HCT116 (cell line): Measurements from ENCODE around the gene DHX30. TPM values are rescaled to one million over a fixed set of nuclear protein-coding genes. Genes with fewer than 3 reads are reported as not detected.

Experiments used
- ATAC-seq: fragments of 200-7000 bp; cut with Tn5 transposase; 2 replicates; pipeline ENCODE4 v1.9.1; 2020; ENCODE audit warnings: mild to moderate bottlenecking, moderate library complexity
- BruUV-seq: library from RNA; stranded (reverse); fragments of 400-500 nt; replicated peaks from 2 replicates; lab custom pipeline; 2021; lab: Mats Ljungman, UMichigan
- CTCF ChIA-PET: fragments of 300-600 bp; sonication (Branson Sonifier 250); formaldehyde crosslinking; loops from one replicate; lab custom pipeline; 2021; ENCODE audit warnings: antibody characterized with exemption; lab: Charles Lee
- POLR2A ChIA-PET: fragments of 300-600, 350-600 bp; sonication (Branson Sonifier 250); formaldehyde crosslinking; loops from one replicate; lab custom pipeline; 2021; ENCODE audit warnings: antibody characterized with exemption; lab: Charles Lee
- RAD21 ChIA-PET, 2 experiments: fragments of 300-600 bp; sonication (Branson Sonifier 250); formaldehyde crosslinking; loops; one replicate each; lab custom pipeline; 2023; ENCODE audit warnings: low total read pairs in 2 of 2; ENCODE audit not compliant: uncharacterized antibody in 2 of 2, unreplicated experiment in 2 of 2, low non-redundant PET in 1 of 2; lab: Charles Lee
- DNase-seq: peaks from one replicate; pipeline ENCODE4 v3.0.0-alpha.2; 2010; ENCODE audit warnings: low read depth, low spot score
- H2AFZ ChIP-seq: fragments of 200-600 bp; shearing (Covaris generic), sonication (generic); 2 replicates; pipeline ENCODE4 v1.6.1; 2017; ENCODE audit warnings: low read depth, mixed run types, mixed read lengths, antibody characterized with exemption, low read length; ENCODE audit not compliant: poor library complexity, severe bottlenecking
- H3K27ac ChIP-seq: 2 replicates; pipeline ENCODE4 v1.5.1; 2012; ENCODE audit warnings: low read depth, low read length
- H3K27me3 ChIP-seq: fragments of 200-600 bp; sonication (generic); 2 replicates; pipeline ENCODE4 v1.6.1; 2016; ENCODE audit warnings: mixed run types, low read length, mixed read lengths; ENCODE audit not compliant: insufficient read depth
- H3K36me3 ChIP-seq, 2 experiments: fragments of 200-500 bp in 1 of 2; fragments of 200-600 bp in 1 of 2; sonication (Bioruptor generic) in 1 of 2; sonication (generic) in 1 of 2; 2 replicates each; pipeline versions ENCODE4 v1.5.1 to v1.6.1; 2014 to 2016; ENCODE audit warnings: low read length in 2 of 2, inconsistent platforms in 1 of 2, mixed read lengths in 1 of 2, mixed run types in 1 of 2; ENCODE audit not compliant: insufficient read depth in 2 of 2, control insufficient read depth in 1 of 2
- H3K4me1 ChIP-seq, 2 experiments: fragments of 200-600 bp in 1 of 2; sonication (generic) in 1 of 2; 2 replicates each; pipeline versions ENCODE4 v1.5.1 to v1.6.1; 2012 to 2017; ENCODE audit warnings: low read length in 2 of 2, inconsistent platforms in 1 of 2, mild to moderate bottlenecking in 1 of 2, mixed read lengths in 1 of 2, mixed run types in 1 of 2, moderate library complexity in 1 of 2; ENCODE audit not compliant: insufficient read depth in 2 of 2, control insufficient read depth in 1 of 2
- H3K4me2 ChIP-seq: fragments of 200-600 bp; sonication (generic); 2 replicates; pipeline ENCODE4 v1.6.1; 2017; ENCODE audit warnings: mixed run types, low read length, mixed read lengths
- H3K4me3 ChIP-seq, 2 experiments: fragments of 200-600 bp in 1 of 2; sonication (generic) in 1 of 2; replicated peaks in 1 of 2; 2 replicates each; pipeline ENCODE4 v1.5.1; 2011 to 2016; ENCODE audit warnings: low read length in 2 of 2, control low read depth in 1 of 2, low read depth in 1 of 2, mild to moderate bottlenecking in 1 of 2, mixed read lengths in 1 of 2, mixed run types in 1 of 2
- H3K79me2 ChIP-seq: fragments of 200-600 bp; sonication (generic); 2 replicates; pipeline ENCODE4 v1.6.1; 2017; ENCODE audit warnings: mild to moderate bottlenecking, mixed run types, low read length, moderate library complexity, mixed read lengths; ENCODE audit not compliant: insufficient read depth
- H3K9ac ChIP-seq: fragments of 200-600 bp; sonication (generic); 2 replicates; pipeline ENCODE4 v1.6.1; 2016; ENCODE audit warnings: low read length, mixed read lengths
- H3K9me2 ChIP-seq: fragments of 200-600 bp; sonication (generic), shearing (Covaris generic); 2 replicates; pipeline ENCODE4 v1.6.1; 2017; ENCODE audit warnings: mixed run types, mild to moderate bottlenecking, moderate library complexity; ENCODE audit not compliant: insufficient read depth
- H3K9me3 ChIP-seq, 2 experiments: fragments of 200-500 bp in 1 of 2; fragments of 200-600 bp in 1 of 2; sonication (Bioruptor generic) in 1 of 2; sonication (generic) in 1 of 2; 2 replicates each; pipeline ENCODE4 v1.6.1; 2014 to 2017; ENCODE audit warnings: low read length in 2 of 2, mixed read lengths in 2 of 2, inconsistent platforms in 1 of 2, low read depth in 1 of 2, mild to moderate bottlenecking in 1 of 2, mixed run types in 1 of 2, moderate library complexity in 1 of 2; ENCODE audit not compliant: control insufficient read depth in 1 of 2, insufficient read depth in 1 of 2
- H4K20me1 ChIP-seq: fragments of 200-600 bp; sonication (generic), shearing (Covaris generic); 2 replicates; pipeline ENCODE4 v1.6.1; 2017; ENCODE audit warnings: mixed run types, mild to moderate bottlenecking, moderate library complexity; ENCODE audit not compliant: insufficient read depth
- CBX3 ChIP-seq: IDR thresholded peaks from 2 replicates; pipeline ENCODE4 v1.6.1; 2012; ENCODE audit warnings: low read depth
- CEBPB ChIP-seq: IDR thresholded peaks from 2 replicates; pipeline ENCODE4 v1.6.1; 2012; ENCODE audit warnings: low read depth
- EGR1 ChIP-seq: IDR thresholded peaks from 2 replicates; pipeline ENCODE4 v1.6.1; 2012; ENCODE audit warnings: low read depth
- ELF1 ChIP-seq: IDR thresholded peaks from 2 replicates; pipeline ENCODE4 v1.6.1; 2012; ENCODE audit warnings: low read depth, borderline replicate concordance
- EZH2 ChIP-seq: fragments of 200-600 bp; sonication (generic); IDR thresholded peaks from 2 replicates; pipeline ENCODE4 v1.6.1; 2017; ENCODE audit warnings: antibody characterized with exemption, mixed run types
- POLR2A ChIP-seq: IDR thresholded peaks from 2 replicates; pipeline ENCODE4 v1.7.0; 2011; ENCODE audit warnings: borderline replicate concordance; ENCODE audit not compliant: insufficient read depth, insufficient read length; ENCODE audit errors: extremely low read depth
- SIN3A ChIP-seq: IDR thresholded peaks from 2 replicates; pipeline ENCODE4 v1.6.1; 2012; ENCODE audit warnings: low read depth
- SP1 ChIP-seq: IDR thresholded peaks from 2 replicates; pipeline ENCODE4 v1.6.1; 2012; ENCODE audit warnings: low read depth
- TCF7L2 ChIP-seq: IDR thresholded peaks from 2 replicates; pipeline ENCODE4 v1.7.0; 2011; ENCODE audit warnings: borderline replicate concordance, inconsistent platforms; ENCODE audit not compliant: insufficient read depth, insufficient read length; ENCODE audit errors: extremely low read depth
- intact Hi-C: fragments of 100-400 bp; cut with micrococcal nuclease; formaldehyde crosslinking; loops from 2 replicates; pipeline ENCODE4 v1.10.0; 2022
- total RNA-seq: library from RNA; stranded (reverse); gene quantifications from one replicate; pipeline ENCODE4 v1.2.1, GENCODE V29; 2021; ENCODE audit not compliant: unreplicated experiment
- TF ChIP-seq, protein P1 (sequence below): IDR thresholded peaks from 2 replicates; pipeline ENCODE4 v1.6.1; 2012
- TF ChIP-seq, protein P2 (sequence below): IDR thresholded peaks from 2 replicates; pipeline ENCODE4 v1.6.1; 2012; ENCODE audit warnings: low read depth
- TF ChIP-seq, protein P3 (sequence below): IDR thresholded peaks from 2 replicates; pipeline ENCODE4 v1.6.1; 2011; ENCODE audit warnings: mild to moderate bottlenecking, low read length, moderate library complexity; ENCODE audit not compliant: insufficient replicate concordance; ENCODE audit errors: extremely low read depth
- TF ChIP-seq, protein P4 (sequence below), 3 experiments: fragments of 200-600 bp in 1 of 3; sonication (generic) in 1 of 3; IDR thresholded peaks in 2 of 3; conservative IDR thresholded peaks in 1 of 3; 2 replicates each; pipeline ENCODE4 v1.5.1; 2012 to 2017; ENCODE audit warnings: low read depth in 2 of 3, low read length in 2 of 3, antibody characterized with exemption in 1 of 3, borderline replicate concordance in 1 of 3, control low read depth in 1 of 3, mild to moderate bottlenecking in 1 of 3, mixed read lengths in 1 of 3, mixed run types in 1 of 3, moderate library complexity in 1 of 3; ENCODE audit not compliant: insufficient read depth in 1 of 3
- TF ChIP-seq, protein P5 (sequence below): IDR thresholded peaks from 2 replicates; pipeline ENCODE4 v1.6.1; 2012

The DHX30 gene
- total RNA-seq, 1 experiment from 2014 or later, result 114 TPM

DNA sequence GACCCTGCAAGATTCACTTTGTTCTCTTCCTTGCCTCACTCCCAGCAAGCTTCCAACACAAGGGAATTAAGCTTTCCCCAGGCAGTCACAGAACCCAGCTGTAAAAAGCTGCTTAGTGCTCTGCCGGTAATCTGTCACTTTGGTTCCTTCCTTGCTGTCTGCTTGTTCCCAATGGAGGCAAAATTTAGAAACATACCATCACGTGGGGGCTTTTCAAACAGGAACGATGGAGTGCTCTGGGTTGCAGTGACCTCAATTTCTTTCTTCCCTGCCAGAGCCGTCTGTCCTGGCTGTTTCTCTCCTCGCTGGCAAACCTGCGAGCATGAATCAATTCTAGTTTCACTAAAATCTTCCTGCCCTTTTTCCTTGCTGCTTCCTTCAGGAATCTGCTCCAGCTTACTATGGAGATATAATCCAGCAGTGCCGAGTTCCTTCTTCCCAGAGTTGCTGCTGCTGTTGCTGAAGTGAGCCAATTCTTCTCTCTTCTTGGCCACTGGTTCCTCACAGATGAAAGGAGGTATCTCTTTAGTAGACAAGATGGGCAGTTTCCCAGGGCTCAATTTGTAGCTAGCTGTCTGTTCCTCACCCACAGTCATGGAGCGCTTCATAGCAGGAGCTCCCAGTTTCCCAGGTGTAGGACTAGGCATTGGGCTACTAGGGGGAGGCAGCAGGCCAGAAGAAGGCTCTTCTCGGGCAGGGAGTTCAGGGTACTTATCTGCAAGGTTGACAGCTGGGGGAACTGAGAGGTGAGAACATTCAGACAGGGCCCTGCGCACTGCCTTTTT is 88.1 kb downstream of the DHX30 start:
- no TSS peak for BruUV-seq
- no peaks in the 10 kb centered on the region for H3K9me3 ChIP-seq
- ChIA-PET POLR2A (no interaction called here), RAD21 (no interaction called here), CTCF (no interaction called here)
- intact Hi-C loops, result no loop called here
- H3K4me3 ChIP-seq, result no peak overlapping the region
- no peak overlapping the region for H2AFZ ChIP-seq
- DNase-seq, result no peak
- H3K27ac ChIP-seq, result no peak overlapping the region
- ATAC-seq, result no peak
- H3K27me3 ChIP-seq, result no peaks in the 10 kb centered on the region
- H3K9ac ChIP-seq, result no peak overlapping the region
- 0 out of 2 replicates have a peak, but pooled peaks cover 4% of the 10 kb centered on the region for H3K79me2 ChIP-seq
- H3K36me3 ChIP-seq, result peaks cover 3 to 11% of the 10 kb centered on the region in 2 experiments; a peak in 3 of 4 replicates
- TF ChIP-seq EGR1, result no peak
- no peak for TF ChIP-seq EZH2
- no peak for TF ChIP-seq POLR2A
- TF ChIP-seq, protein P1, sequence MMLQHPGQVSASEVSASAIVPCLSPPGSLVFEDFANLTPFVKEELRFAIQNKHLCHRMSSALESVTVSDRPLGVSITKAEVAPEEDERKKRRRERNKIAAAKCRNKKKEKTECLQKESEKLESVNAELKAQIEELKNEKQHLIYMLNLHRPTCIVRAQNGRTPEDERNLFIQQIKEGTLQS, result no peak
- TF ChIP-seq SIN3A, result no peak
- TF ChIP-seq, protein P2, sequence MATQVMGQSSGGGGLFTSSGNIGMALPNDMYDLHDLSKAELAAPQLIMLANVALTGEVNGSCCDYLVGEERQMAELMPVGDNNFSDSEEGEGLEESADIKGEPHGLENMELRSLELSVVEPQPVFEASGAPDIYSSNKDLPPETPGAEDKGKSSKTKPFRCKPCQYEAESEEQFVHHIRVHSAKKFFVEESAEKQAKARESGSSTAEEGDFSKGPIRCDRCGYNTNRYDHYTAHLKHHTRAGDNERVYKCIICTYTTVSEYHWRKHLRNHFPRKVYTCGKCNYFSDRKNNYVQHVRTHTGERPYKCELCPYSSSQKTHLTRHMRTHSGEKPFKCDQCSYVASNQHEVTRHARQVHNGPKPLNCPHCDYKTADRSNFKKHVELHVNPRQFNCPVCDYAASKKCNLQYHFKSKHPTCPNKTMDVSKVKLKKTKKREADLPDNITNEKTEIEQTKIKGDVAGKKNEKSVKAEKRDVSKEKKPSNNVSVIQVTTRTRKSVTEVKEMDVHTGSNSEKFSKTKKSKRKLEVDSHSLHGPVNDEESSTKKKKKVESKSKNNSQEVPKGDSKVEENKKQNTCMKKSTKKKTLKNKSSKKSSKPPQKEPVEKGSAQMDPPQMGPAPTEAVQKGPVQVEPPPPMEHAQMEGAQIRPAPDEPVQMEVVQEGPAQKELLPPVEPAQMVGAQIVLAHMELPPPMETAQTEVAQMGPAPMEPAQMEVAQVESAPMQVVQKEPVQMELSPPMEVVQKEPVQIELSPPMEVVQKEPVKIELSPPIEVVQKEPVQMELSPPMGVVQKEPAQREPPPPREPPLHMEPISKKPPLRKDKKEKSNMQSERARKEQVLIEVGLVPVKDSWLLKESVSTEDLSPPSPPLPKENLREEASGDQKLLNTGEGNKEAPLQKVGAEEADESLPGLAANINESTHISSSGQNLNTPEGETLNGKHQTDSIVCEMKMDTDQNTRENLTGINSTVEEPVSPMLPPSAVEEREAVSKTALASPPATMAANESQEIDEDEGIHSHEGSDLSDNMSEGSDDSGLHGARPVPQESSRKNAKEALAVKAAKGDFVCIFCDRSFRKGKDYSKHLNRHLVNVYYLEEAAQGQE, result no peak
- TF ChIP-seq, protein P3, sequence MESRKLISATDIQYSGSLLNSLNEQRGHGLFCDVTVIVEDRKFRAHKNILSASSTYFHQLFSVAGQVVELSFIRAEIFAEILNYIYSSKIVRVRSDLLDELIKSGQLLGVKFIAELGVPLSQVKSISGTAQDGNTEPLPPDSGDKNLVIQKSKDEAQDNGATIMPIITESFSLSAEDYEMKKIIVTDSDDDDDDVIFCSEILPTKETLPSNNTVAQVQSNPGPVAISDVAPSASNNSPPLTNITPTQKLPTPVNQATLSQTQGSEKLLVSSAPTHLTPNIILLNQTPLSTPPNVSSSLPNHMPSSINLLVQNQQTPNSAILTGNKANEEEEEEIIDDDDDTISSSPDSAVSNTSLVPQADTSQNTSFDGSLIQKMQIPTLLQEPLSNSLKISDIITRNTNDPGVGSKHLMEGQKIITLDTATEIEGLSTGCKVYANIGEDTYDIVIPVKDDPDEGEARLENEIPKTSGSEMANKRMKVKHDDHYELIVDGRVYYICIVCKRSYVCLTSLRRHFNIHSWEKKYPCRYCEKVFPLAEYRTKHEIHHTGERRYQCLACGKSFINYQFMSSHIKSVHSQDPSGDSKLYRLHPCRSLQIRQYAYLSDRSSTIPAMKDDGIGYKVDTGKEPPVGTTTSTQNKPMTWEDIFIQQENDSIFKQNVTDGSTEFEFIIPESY, result no peak
- no peak for TF ChIP-seq SP1
- TF ChIP-seq, protein P4, sequence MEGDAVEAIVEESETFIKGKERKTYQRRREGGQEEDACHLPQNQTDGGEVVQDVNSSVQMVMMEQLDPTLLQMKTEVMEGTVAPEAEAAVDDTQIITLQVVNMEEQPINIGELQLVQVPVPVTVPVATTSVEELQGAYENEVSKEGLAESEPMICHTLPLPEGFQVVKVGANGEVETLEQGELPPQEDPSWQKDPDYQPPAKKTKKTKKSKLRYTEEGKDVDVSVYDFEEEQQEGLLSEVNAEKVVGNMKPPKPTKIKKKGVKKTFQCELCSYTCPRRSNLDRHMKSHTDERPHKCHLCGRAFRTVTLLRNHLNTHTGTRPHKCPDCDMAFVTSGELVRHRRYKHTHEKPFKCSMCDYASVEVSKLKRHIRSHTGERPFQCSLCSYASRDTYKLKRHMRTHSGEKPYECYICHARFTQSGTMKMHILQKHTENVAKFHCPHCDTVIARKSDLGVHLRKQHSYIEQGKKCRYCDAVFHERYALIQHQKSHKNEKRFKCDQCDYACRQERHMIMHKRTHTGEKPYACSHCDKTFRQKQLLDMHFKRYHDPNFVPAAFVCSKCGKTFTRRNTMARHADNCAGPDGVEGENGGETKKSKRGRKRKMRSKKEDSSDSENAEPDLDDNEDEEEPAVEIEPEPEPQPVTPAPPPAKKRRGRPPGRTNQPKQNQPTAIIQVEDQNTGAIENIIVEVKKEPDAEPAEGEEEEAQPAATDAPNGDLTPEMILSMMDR (IDR thresholded peaks at IDR 0.05 in 2 of 3, conservative IDR thresholded peaks at IDR 0.05 in 1 of 3; ENCODE audit: borderline replicate concordance in 1 of 3, insufficient read depth in 1 of 3, low read depth in 2 of 3, low read length in 2 of 3), result no peak
- TF ChIP-seq, protein P5, sequence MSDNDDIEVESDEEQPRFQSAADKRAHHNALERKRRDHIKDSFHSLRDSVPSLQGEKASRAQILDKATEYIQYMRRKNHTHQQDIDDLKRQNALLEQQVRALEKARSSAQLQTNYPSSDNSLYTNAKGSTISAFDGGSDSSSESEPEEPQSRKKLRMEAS, result no peak
- TF ChIP-seq ELF1, result no peak
- no peak for TF ChIP-seq CBX3
- no peak for TF ChIP-seq CEBPB
- TF ChIP-seq TCF7L2, result no peak
- no peak overlapping the region for H3K4me2 ChIP-seq
- no peaks in the 10 kb centered on the region for H3K9me2 ChIP-seq
- H3K4me1 ChIP-seq, result 0 out of 4 replicates have a peak, but pooled peaks cover 0 to 4% of the 10 kb centered on the region in 2 experiments
- H4K20me1 ChIP-seq, result peaks cover 7% of the 10 kb centered on the region; the same call in 1 of the 2 replicates
